HCT116 (cell line): Measurements from ENCODE around the gene CTXN1. TPM values are rescaled to one million over a fixed set of nuclear protein-coding genes. Genes with fewer than 3 reads are reported as not detected.

Source experiments
- ATAC-seq: fragments of 200-7000 bp; cut with Tn5 transposase; 2 replicates; pipeline ENCODE4 v1.9.1; 2020; ENCODE audit warnings: mild to moderate bottlenecking, moderate library complexity
- BruUV-seq: library from RNA; stranded (reverse); fragments of 400-500 nt; replicated peaks from 2 replicates; lab custom pipeline; 2021; lab: Mats Ljungman, UMichigan
- CTCF ChIA-PET: fragments of 300-600 bp; sonication (Branson Sonifier 250); formaldehyde crosslinking; loops from one replicate; lab custom pipeline; 2021; ENCODE audit warnings: antibody characterized with exemption; lab: Charles Lee
- POLR2A ChIA-PET: fragments of 300-600, 350-600 bp; sonication (Branson Sonifier 250); formaldehyde crosslinking; loops from one replicate; lab custom pipeline; 2021; ENCODE audit warnings: antibody characterized with exemption; lab: Charles Lee
- RAD21 ChIA-PET, 2 experiments: fragments of 300-600 bp; sonication (Branson Sonifier 250); formaldehyde crosslinking; loops; one replicate each; lab custom pipeline; 2023; ENCODE audit warnings: low total read pairs in 2 of 2; ENCODE audit not compliant: uncharacterized antibody in 2 of 2, unreplicated experiment in 2 of 2, low non-redundant PET in 1 of 2; lab: Charles Lee
- DNase-seq: peaks from one replicate; pipeline ENCODE4 v3.0.0-alpha.2; 2010; ENCODE audit warnings: low read depth, low spot score
- H2AFZ ChIP-seq: fragments of 200-600 bp; shearing (Covaris generic), sonication (generic); 2 replicates; pipeline ENCODE4 v1.6.1; 2017; ENCODE audit warnings: low read depth, mixed run types, mixed read lengths, antibody characterized with exemption, low read length; ENCODE audit not compliant: poor library complexity, severe bottlenecking
- H3K27ac ChIP-seq: 2 replicates; pipeline ENCODE4 v1.5.1; 2012; ENCODE audit warnings: low read depth, low read length
- H3K27me3 ChIP-seq: fragments of 200-600 bp; sonication (generic); 2 replicates; pipeline ENCODE4 v1.6.1; 2016; ENCODE audit warnings: mixed run types, low read length, mixed read lengths; ENCODE audit not compliant: insufficient read depth
- H3K36me3 ChIP-seq, 2 experiments: fragments of 200-500 bp in 1 of 2; fragments of 200-600 bp in 1 of 2; sonication (Bioruptor generic) in 1 of 2; sonication (generic) in 1 of 2; 2 replicates each; pipeline versions ENCODE4 v1.5.1 to v1.6.1; 2014 to 2016; ENCODE audit warnings: low read length in 2 of 2, inconsistent platforms in 1 of 2, mixed read lengths in 1 of 2, mixed run types in 1 of 2; ENCODE audit not compliant: insufficient read depth in 2 of 2, control insufficient read depth in 1 of 2
- H3K4me1 ChIP-seq, 2 experiments: fragments of 200-600 bp in 1 of 2; sonication (generic) in 1 of 2; 2 replicates each; pipeline versions ENCODE4 v1.5.1 to v1.6.1; 2012 to 2017; ENCODE audit warnings: low read length in 2 of 2, inconsistent platforms in 1 of 2, mild to moderate bottlenecking in 1 of 2, mixed read lengths in 1 of 2, mixed run types in 1 of 2, moderate library complexity in 1 of 2; ENCODE audit not compliant: insufficient read depth in 2 of 2, control insufficient read depth in 1 of 2
- H3K4me2 ChIP-seq: fragments of 200-600 bp; sonication (generic); 2 replicates; pipeline ENCODE4 v1.6.1; 2017; ENCODE audit warnings: mixed run types, low read length, mixed read lengths
- H3K4me3 ChIP-seq, 2 experiments: fragments of 200-600 bp in 1 of 2; sonication (generic) in 1 of 2; replicated peaks in 1 of 2; 2 replicates each; pipeline ENCODE4 v1.5.1; 2011 to 2016; ENCODE audit warnings: low read length in 2 of 2, control low read depth in 1 of 2, low read depth in 1 of 2, mild to moderate bottlenecking in 1 of 2, mixed read lengths in 1 of 2, mixed run types in 1 of 2
- H3K79me2 ChIP-seq: fragments of 200-600 bp; sonication (generic); 2 replicates; pipeline ENCODE4 v1.6.1; 2017; ENCODE audit warnings: mild to moderate bottlenecking, mixed run types, low read length, moderate library complexity, mixed read lengths; ENCODE audit not compliant: insufficient read depth
- H3K9ac ChIP-seq: fragments of 200-600 bp; sonication (generic); 2 replicates; pipeline ENCODE4 v1.6.1; 2016; ENCODE audit warnings: low read length, mixed read lengths
- H3K9me2 ChIP-seq: fragments of 200-600 bp; sonication (generic), shearing (Covaris generic); 2 replicates; pipeline ENCODE4 v1.6.1; 2017; ENCODE audit warnings: mixed run types, mild to moderate bottlenecking, moderate library complexity; ENCODE audit not compliant: insufficient read depth
- H3K9me3 ChIP-seq, 2 experiments: fragments of 200-500 bp in 1 of 2; fragments of 200-600 bp in 1 of 2; sonication (Bioruptor generic) in 1 of 2; sonication (generic) in 1 of 2; 2 replicates each; pipeline ENCODE4 v1.6.1; 2014 to 2017; ENCODE audit warnings: low read length in 2 of 2, mixed read lengths in 2 of 2, inconsistent platforms in 1 of 2, low read depth in 1 of 2, mild to moderate bottlenecking in 1 of 2, mixed run types in 1 of 2, moderate library complexity in 1 of 2; ENCODE audit not compliant: control insufficient read depth in 1 of 2, insufficient read depth in 1 of 2
- H4K20me1 ChIP-seq: fragments of 200-600 bp; sonication (generic), shearing (Covaris generic); 2 replicates; pipeline ENCODE4 v1.6.1; 2017; ENCODE audit warnings: mixed run types, mild to moderate bottlenecking, moderate library complexity; ENCODE audit not compliant: insufficient read depth
- CBX3 ChIP-seq: IDR thresholded peaks from 2 replicates; pipeline ENCODE4 v1.6.1; 2012; ENCODE audit warnings: low read depth
- EGR1 ChIP-seq: IDR thresholded peaks from 2 replicates; pipeline ENCODE4 v1.6.1; 2012; ENCODE audit warnings: low read depth
- ELF1 ChIP-seq: IDR thresholded peaks from 2 replicates; pipeline ENCODE4 v1.6.1; 2012; ENCODE audit warnings: low read depth, borderline replicate concordance
- JUND ChIP-seq: IDR thresholded peaks from 2 replicates; pipeline ENCODE4 v1.6.1; 2012
- MAX ChIP-seq: IDR thresholded peaks from 2 replicates; pipeline ENCODE4 v1.6.1; 2012
- POLR2A ChIP-seq: IDR thresholded peaks from 2 replicates; pipeline ENCODE4 v1.7.0; 2011; ENCODE audit warnings: borderline replicate concordance; ENCODE audit not compliant: insufficient read depth, insufficient read length; ENCODE audit errors: extremely low read depth
- POLR2AphosphoS5 ChIP-seq: IDR thresholded peaks from 2 replicates; pipeline ENCODE4 v1.6.1; 2011; ENCODE audit warnings: mild to moderate bottlenecking, low read depth, low read length, moderate library complexity
- SIN3A ChIP-seq: IDR thresholded peaks from 2 replicates; pipeline ENCODE4 v1.6.1; 2012; ENCODE audit warnings: low read depth
- SP1 ChIP-seq: IDR thresholded peaks from 2 replicates; pipeline ENCODE4 v1.6.1; 2012; ENCODE audit warnings: low read depth
- SRF ChIP-seq: IDR thresholded peaks from 2 replicates; pipeline ENCODE4 v1.6.1; 2012; ENCODE audit warnings: low read depth
- YY1 ChIP-seq: IDR thresholded peaks from 2 replicates; pipeline ENCODE4 v1.6.1; 2011; ENCODE audit warnings: low read length, low read depth, moderate library complexity, mild to moderate bottlenecking; ENCODE audit not compliant: insufficient replicate concordance; ENCODE audit errors: extremely low read depth
- ZBTB33 ChIP-seq: IDR thresholded peaks from 2 replicates; pipeline ENCODE4 v1.6.1; 2011; ENCODE audit warnings: mild to moderate bottlenecking, low read length, moderate library complexity; ENCODE audit not compliant: insufficient replicate concordance; ENCODE audit errors: extremely low read depth
- ZFX ChIP-seq: fragments of 450-650 bp; IDR thresholded peaks from 2 replicates; pipeline ENCODE4 v1.6.1; 2017
- ZNF274 ChIP-seq: fragments of 200-500 bp; sonication (Bioruptor generic); IDR thresholded peaks from 2 replicates; pipeline ENCODE4 v1.6.1; 2014; ENCODE audit warnings: mild to moderate bottlenecking, low read depth, low read length, inconsistent platforms
- intact Hi-C: fragments of 100-400 bp; cut with micrococcal nuclease; formaldehyde crosslinking; loops from 2 replicates; pipeline ENCODE4 v1.10.0; 2022
- total RNA-seq: library from RNA; stranded (reverse); gene quantifications from one replicate; pipeline ENCODE4 v1.2.1, GENCODE V29; 2021; ENCODE audit not compliant: unreplicated experiment
- TF ChIP-seq, protein P1 (sequence below), 3 experiments: fragments of 200-600 bp in 1 of 3; sonication (generic) in 1 of 3; IDR thresholded peaks in 2 of 3; conservative IDR thresholded peaks in 1 of 3; 2 replicates each; pipeline ENCODE4 v1.5.1; 2012 to 2017; ENCODE audit warnings: low read depth in 2 of 3, low read length in 2 of 3, antibody characterized with exemption in 1 of 3, borderline replicate concordance in 1 of 3, control low read depth in 1 of 3, mild to moderate bottlenecking in 1 of 3, mixed read lengths in 1 of 3, mixed run types in 1 of 3, moderate library complexity in 1 of 3; ENCODE audit not compliant: insufficient read depth in 1 of 3

CTXN1 gene
- total RNA-seq, 1 experiment from 2014 or later, result 56.0 TPM

- no peak overlapping the region for H3K4me2 ChIP-seq
- DNase-seq (no peak), ATAC-seq (no peak)
- RAD21 ChIA-PET, result no interaction called here
- no peak overlapping the region for H3K4me3 ChIP-seq
- peaks cover 64% of the 10 kb centered on the region for H3K79me2 ChIP-seq
- no peak overlapping the region; the same call in 1 of the 2 replicates for H3K27ac ChIP-seq
- TF ChIP-seq SP1 (no peak), MAX (no peak), ZFX (no peak), EGR1 (no peak), ZBTB33 (no peak), SIN3A (no peak), YY1 (no peak), CBX3 (no peak), POLR2AphosphoS5 (no peak), JUND (no peak), ZNF274 (no peak), SRF (no peak), POLR2A (no peak), ELF1 (no peak)
- TF ChIP-seq, protein P1, sequence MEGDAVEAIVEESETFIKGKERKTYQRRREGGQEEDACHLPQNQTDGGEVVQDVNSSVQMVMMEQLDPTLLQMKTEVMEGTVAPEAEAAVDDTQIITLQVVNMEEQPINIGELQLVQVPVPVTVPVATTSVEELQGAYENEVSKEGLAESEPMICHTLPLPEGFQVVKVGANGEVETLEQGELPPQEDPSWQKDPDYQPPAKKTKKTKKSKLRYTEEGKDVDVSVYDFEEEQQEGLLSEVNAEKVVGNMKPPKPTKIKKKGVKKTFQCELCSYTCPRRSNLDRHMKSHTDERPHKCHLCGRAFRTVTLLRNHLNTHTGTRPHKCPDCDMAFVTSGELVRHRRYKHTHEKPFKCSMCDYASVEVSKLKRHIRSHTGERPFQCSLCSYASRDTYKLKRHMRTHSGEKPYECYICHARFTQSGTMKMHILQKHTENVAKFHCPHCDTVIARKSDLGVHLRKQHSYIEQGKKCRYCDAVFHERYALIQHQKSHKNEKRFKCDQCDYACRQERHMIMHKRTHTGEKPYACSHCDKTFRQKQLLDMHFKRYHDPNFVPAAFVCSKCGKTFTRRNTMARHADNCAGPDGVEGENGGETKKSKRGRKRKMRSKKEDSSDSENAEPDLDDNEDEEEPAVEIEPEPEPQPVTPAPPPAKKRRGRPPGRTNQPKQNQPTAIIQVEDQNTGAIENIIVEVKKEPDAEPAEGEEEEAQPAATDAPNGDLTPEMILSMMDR (IDR thresholded peaks at IDR 0.05 in 2 of 3, conservative IDR thresholded peaks at IDR 0.05 in 1 of 3; ENCODE audit: borderline replicate concordance in 1 of 3, insufficient read depth in 1 of 3, low read depth in 2 of 3, low read length in 2 of 3), result no peak
- intact Hi-C loops, result no loop called here
- peaks cover 3 to 30% of the 10 kb centered on the region in 2 experiments; a peak in 2 of 4 replicates for H3K4me1 ChIP-seq
- CTCF ChIA-PET, result no interaction called here
- no peaks in the 10 kb centered on the region for H3K27me3 ChIP-seq
- H3K9me2 ChIP-seq, result no peaks in the 10 kb centered on the region
- no peaks in the 10 kb centered on the region; a peak in 1 of 4 replicates for H3K36me3 ChIP-seq
- POLR2A ChIA-PET, result no interaction called here
- BruUV-seq, result no TSS peak
- no peak overlapping the region for H2AFZ ChIP-seq
- H3K9me3 ChIP-seq, result no peaks in the 10 kb centered on the region
- H3K9ac ChIP-seq, result no peak overlapping the region
- no peaks in the 10 kb centered on the region for H4K20me1 ChIP-seq
These were observed 20.1 kb downstream of the CTXN1 start for GRCh38 chr19:7905859-7906258.
